NCI-H1105 treated with DMSO at 0.1 percent for 48 hours (cell line): Measurements from ENCODE around the gene ANKRD17.
A peak's percentile ranks its signal among the peaks of the same experiment; 100 is the strongest.
"Not testable (repeated sequence)": the region's sequence is repeated elsewhere in the genome, so short reads cannot be mapped to it uniquely, and the experiment has no call there.

Experiments
- DNase-seq: peaks from one replicate; lab custom pipeline; 2025; lab: John Stamatoyannopoulos, UW

ANKRD17 gene, protein sequence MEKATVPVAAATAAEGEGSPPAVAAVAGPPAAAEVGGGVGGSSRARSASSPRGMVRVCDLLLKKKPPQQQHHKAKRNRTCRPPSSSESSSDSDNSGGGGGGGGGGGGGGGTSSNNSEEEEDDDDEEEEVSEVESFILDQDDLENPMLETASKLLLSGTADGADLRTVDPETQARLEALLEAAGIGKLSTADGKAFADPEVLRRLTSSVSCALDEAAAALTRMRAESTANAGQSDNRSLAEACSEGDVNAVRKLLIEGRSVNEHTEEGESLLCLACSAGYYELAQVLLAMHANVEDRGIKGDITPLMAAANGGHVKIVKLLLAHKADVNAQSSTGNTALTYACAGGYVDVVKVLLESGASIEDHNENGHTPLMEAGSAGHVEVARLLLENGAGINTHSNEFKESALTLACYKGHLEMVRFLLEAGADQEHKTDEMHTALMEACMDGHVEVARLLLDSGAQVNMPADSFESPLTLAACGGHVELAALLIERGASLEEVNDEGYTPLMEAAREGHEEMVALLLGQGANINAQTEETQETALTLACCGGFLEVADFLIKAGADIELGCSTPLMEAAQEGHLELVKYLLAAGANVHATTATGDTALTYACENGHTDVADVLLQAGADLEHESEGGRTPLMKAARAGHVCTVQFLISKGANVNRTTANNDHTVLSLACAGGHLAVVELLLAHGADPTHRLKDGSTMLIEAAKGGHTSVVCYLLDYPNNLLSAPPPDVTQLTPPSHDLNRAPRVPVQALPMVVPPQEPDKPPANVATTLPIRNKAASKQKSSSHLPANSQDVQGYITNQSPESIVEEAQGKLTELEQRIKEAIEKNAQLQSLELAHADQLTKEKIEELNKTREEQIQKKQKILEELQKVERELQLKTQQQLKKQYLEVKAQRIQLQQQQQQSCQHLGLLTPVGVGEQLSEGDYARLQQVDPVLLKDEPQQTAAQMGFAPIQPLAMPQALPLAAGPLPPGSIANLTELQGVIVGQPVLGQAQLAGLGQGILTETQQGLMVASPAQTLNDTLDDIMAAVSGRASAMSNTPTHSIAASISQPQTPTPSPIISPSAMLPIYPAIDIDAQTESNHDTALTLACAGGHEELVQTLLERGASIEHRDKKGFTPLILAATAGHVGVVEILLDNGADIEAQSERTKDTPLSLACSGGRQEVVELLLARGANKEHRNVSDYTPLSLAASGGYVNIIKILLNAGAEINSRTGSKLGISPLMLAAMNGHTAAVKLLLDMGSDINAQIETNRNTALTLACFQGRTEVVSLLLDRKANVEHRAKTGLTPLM (N-terminal part only)

DNA sequence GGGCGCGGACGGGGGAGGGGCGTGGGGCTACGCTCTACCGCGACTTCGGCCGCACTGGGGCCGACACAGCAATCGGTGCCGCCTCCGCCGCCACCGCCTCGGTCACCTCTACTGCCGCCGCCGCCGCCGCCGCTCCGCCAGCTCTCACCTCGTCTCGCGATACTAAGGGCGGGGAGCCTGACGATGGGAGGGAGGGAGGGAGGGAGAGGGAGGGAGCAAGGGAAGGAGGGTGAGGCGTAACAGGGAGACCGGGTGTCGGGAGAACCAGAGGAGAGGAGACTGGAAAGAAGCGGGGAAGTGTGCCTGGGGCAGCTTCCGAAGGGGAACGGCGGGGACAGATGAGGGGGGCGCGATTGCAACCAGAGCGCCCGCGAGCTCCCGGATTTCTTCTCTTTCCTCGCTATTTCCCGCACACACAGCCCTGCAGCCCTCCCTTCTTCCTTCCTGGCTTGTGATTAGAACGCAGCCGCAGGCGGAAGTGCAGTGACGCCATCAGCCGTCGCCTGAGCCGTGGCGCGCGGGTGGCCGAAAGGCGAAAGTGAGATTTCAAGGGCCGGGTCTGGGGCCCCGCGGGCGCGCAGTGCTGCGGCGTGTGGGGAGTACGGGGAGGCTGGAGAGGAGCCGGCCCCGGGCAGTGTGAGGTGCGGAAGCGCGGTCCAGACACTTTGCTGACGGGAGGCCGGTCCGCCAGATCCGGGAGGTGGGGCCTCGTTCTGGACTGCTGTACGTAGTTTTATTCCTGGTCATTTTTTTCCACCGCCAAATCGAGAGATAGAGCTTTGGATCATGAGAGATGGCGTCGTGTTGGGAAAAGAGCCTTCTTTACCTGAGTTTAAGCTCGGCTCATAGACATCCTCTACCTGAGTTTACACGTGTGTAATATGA, at the start of gene ANKRD17:
Gene ANKRD17 (minus strand): TSS at position 113 of the 885 bp plus-strand sequence. CDS start 130 bp downstream, outside the sequence.
- peak; percentile 77 for DNase-seq

DNA sequence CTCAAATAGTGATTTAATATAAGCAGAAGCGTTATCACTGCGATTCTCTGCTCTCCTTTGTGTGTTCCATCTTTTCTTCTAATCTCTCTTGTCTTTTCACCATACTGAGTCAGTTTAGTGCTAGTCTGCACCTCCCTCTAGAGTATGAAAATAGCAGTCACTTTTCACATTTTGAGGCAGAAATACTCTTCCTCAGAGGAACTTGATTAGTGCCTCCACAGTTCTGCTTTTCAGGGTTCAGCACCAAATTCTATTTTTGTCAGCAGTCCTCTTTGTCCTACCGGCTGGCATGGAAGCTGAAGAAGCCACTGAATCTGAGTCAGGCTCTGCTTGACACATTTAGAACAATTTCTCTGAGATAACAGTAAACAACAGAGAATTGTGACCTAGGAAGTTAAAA, 49.7 kb upstream of the ANKRD17 start:
- peak; percentile 9 for DNase-seq

DNA sequence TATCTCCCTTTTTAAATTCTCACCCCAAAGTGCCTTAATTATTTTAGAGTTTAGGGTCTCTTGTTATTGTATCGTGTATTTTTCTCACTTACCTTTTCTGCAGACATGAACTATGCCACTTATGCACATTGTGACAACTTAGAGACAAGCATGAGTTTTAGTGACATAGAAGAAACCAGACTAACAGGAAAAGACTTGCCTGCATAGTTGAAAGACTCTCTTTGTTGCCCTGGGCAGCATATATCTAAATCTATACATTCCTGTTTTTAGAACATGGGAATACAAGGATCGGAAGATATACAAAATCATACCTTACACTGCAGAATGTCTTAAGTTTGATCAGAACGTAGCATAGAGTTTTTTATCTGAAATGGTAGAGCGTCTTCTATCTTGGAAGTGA, 45.1 kb upstream of the ANKRD17 start:
- DNase-seq: no peak

DNA sequence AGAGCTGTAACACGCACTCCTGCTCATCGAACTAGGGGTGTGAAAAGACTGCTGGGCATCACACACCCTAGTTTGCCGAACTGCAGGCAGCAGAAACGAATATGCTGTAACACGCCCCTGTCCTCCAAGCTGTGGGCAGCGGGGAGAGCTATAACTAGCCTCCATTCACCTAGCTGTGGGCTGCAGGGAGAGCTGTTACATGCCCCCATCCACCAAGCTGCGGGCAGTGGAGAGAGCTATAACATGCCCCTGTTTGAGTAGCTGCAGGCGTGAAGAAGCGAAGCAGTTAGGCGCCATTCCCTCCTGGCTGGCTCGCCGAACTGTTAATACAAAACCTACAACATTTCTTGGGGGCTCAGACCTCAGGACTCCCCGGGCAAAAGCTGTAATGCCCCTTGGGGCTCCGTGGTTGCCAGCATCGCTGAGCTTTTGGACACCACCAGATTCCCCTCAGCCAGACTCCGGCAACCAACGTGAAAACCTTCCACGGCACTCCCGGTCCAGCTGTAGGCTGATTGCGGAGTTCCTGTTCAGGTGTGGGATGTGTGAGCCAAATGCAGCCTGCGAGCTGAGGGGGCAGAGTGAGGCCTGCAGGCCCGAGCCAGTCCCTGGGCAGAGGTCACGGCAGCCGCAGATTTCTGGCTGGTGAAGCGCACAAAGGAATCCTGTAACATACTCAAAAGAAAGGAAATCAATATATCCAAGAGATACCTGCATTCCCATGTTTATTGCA, 41.1 kb upstream of the ANKRD17 start:
- DNase-seq: no peak

DNA sequence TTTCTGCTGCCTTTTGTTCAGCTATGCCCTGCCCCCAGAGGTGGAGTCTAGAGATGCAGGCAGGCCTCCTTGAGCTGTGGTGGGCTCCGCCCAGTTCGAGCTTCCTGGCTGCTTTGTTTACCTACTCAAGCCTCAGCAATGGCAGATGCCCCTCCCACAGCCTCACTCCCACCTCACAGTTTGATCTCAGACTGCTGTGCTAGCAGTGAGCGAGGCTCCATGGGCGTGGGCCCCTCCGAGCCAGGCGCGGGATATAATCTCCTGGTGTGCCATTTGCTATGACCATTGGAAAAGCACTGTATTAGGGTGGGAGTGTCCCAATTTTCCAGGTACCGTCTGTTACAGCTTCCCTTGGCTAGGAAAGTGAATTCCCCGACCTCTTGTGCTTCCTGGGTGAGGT, 34.1 kb upstream of the ANKRD17 start:
- DNase-seq: not testable (repeated sequence)

DNA sequence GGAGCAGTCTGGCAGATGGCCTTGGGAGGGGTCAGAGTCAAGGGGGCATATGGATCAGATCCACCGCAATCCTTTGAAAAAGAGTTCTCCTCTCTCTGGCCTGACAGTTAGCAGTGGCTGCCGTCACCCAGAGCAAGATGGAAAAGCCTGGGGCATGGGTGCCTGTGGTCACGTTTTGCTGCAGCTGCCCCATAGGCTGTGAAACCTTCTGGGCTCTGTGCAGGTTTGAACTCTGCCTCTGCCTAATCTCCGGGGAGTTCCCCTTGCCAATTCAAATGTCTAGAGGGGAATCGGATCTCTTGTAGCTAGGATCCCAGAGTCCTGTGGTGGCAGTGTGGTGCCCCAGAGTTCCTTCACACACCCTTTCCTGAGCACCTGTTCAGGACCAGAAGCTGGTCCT, 23.4 kb upstream of the ANKRD17 start:
- no peak for DNase-seq

DNA sequence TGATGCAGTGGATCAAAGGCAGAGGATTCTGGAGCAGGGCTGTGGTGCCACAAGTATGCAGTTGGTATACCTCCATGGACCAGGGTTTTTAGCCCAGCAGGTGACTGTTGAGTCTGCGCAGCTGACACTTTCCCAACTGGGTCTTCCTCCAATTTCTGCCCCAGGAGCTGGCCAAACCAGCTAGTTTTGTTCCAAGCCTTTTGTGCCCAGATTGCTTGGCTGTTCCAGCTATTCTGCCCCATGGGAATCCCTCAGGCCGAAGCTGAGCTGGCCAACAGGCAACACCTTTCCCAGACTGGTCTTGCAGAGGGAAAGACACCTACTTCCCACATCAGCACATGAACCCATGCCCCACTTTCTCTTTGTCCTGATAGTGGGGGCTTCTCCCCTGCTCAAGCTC, 22.8 kb upstream of the ANKRD17 start:
- no peak for DNase-seq

DNA sequence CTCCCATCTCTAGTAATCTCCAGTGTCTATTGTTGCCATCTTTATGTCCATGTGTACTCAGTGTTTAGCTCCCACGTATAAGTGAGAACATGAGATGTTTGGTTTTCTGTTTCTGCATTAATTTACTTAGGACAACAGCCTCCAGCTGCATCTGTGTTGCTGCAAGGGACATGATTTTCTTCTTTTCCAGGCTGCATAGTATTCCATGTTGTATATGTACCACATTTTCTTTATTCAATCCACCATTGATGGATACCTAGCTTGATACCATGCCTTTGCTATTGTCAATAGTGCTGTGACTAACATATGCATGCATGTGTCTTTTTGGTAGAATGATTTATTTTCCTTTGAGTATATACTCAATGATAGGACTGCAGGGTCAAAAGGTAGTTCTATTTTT, 18.6 kb upstream of the ANKRD17 start:
- no peak for DNase-seq

DNA sequence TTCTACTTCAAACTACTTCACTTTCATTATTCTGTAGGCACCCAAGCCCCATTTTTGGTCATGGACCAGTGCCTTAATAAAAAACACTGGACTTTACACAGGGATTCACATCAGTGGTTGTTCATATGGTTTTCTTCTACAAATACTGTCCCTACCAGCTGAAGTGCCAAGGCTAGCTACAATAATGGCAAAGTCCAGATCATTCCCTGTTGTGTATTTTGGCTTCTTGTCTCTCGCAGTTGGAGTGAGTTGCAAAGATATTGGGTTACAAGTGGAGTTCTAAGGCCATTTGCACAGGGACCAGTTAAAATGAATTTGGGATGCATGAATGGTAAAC, 16.7 kb upstream of the ANKRD17 start:
- DNase-seq: peak; percentile 88

DNA sequence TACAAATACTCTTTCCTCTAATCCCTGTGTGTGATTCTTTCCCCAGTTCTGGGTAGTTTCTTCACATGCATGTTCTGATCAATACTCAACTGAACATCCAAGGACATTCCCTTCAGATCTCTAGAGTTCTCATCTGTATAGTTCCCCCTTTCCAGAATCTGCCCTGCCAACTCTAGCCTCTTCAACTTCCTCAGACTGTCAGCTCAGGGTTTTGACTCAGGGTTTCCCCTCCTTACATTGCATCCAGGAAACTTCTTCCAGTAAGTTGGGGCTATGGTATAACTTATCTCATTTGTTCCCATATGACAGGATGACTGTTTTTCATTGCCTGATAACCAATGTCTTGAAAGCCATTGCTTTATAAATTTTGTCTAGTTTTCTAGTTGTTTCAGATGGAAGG, 14.2 kb upstream of the ANKRD17 start:
- DNase-seq: no peak

DNA sequence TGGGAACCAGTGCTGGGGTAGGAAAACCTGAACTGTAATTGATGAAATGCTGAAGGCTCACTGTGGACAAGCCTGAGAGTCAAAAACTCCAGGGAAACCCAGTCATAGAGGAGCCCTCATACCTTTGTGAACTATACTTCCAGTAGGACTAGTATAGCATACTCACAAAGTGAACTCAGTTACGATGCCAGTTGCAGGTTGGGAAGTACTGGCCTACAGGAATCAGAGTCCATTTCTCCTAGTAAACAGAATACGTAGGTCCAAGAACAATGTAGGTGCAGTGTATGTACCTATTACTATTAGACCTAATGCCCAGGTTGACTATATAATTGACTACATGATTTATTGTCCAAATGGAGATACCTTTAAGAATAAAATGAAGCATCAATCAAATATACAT, 8.5 kb upstream of the ANKRD17 start:
- no peak for DNase-seq

DNA sequence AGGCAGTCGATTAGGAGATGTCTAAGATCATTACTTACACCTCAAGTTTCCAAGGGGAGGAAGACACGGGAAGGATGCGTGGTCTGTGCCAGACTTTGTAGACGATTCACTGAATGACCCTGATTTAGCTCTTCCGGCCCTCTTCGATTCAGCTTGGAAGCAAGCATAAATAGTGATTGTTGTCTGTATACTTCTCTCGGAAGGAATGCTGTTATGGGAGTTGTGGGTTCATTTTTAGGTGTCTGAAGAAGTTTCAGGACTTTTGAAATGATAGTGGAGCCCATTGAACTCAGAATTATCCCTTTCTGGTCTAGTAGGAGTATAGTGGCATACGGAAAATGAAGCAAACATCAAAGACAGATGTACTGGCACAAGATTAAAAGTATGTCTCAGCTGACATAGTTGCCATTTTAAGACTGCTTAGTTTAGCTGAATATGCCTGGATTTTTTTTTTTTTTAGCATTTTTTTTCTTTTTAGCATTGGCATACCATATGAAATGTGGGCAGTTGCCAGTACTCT, 1.0 kb upstream of the ANKRD17 start:
- no peak for DNase-seq

DNA sequence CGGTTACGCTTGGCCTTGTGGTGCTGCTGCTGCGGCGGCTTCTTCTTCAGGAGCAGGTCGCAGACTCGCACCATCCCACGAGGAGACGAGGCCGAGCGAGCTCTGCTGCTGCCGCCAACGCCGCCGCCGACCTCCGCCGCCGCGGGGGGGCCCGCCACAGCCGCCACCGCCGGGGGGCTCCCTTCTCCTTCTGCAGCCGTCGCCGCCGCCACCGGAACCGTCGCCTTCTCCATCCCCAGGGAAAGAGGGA, 237 bp downstream of the ANKRD17 start:
- DNase-seq: no peak

DNA sequence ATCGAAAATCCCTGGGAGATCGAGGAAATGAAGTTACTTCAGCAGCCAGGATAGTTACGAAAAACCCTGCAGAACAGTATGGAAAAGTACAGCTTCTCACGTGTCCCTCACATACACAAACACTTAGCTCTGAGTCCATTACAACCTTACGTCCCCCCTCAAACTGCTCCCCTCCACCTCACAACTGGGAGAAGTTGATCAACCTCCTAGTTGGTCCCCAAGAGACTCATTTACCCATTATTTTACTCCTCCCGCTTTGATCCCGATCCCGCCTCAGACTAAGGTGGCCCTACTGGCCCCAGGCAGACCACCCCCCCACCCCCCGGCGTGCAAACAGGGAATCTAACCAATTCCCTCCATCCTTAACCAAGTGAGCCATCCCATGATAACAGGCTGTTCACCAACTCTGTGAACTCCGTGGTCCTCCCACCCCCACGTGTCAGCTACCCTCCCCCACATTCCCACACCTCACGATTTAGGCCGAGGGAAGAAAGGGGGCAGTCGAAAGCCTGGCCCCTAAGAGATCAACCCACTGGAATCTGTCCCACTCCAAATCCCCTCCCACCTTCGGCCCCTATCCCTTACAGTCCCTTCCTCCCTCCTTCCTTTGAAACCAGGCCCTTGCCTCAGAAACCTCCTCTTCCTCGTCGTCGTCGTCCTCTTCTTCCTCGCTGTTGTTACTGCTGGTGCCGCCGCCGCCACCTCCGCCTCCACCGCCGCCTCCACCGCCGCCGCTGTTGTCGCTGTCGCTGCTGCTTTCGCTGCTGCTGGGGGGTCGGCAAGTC, 755 bp downstream of the ANKRD17 start:
- DNase-seq: no peak

DNA sequence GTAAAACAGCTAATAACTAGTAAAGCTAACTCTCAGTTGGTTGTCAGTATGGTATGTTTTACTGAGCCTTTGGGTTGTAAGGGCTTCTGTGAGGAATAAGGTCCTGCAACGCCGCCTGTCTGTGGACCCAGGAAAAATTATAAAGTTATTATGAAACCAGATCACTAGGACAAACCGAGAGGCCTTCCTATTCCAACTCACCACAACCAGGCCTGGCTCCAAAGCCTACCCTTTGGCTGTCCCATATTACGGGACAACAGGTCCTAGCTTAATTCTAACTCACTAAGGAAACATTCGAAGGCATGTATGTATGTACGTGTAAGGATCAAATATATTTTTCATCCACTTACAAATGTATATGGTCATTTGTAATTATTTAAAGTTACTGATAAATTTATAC, 1.4 kb downstream of the ANKRD17 start:
- DNase-seq: peak; percentile 38

DNA sequence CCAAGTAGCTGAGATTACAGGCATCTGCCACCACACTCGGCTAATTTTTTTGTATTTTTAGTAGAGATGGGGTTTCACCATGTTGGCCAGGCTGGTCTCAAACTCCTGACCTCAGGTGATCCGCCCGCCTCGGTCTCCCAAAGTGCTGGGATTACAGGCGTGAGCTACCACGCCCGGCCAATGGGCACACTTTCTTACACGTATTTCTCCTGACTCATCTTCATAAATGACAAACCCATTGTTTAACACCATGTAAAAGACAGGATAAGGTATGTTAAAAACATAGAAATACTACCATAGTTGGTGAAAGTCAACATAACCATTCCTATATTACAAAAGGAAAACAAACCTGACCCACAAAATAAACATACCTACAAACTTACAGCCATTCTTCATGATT, 2.8 kb downstream of the ANKRD17 start:
- DNase-seq: not testable (repeated sequence)

DNA sequence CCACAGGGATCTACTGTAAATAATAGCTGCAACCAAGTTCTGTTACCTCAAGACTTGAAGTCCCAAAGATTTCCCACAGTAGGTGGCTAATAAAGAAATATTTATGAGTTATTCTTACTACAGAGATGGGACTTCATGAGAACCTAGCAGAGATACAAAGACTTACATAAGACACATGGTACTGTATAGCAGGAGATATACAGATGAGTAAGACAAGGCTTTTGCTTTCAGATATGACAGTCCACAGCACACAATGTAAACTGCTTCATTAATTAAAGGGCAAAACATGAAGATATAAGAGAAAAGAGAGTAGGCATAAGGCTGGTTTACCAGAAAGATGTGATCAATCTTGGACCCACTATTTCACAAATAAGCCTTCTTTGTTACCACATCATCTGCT, 6.6 kb downstream of the ANKRD17 start:
- no peak for DNase-seq

DNA sequence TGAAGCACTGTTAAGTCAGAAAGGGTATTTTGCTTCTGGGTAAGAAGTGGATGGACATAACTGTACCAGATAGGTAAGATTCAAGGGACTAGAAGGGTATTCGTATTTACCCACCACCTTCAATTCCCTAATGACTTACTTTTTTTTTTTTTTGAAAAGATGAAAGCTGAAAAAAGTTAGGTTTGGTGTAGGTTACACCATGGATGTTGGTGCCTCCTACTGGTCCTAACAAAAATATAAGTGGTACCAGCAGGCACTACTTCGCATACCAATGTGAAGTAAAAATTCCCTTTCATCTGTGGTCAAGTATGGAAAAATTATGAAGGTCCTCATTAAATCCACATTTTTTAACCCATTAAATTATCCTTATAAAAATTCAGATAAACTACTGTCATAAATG, 7.2 kb downstream of the ANKRD17 start:
- DNase-seq: no peak

DNA sequence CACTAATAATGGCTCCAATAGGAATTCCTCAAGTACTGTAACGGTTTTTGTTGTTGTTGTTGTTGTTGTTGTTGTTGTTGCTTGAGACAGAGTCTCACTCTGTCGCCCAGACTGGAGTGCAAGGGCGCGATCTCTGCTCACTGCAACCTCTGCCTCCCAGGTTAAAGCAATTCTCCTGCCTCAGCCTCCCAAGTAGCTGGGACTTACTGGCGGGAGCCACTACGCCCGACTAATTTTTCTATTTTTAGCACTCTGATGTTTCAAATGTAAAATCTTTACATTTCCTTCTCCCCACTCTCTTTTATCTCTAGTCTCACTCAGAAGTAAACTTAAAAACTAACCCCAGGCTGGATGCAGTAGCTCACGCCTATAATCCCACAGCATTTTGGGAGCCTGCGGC, 8.0 kb downstream of the ANKRD17 start:
- no peak for DNase-seq

DNA sequence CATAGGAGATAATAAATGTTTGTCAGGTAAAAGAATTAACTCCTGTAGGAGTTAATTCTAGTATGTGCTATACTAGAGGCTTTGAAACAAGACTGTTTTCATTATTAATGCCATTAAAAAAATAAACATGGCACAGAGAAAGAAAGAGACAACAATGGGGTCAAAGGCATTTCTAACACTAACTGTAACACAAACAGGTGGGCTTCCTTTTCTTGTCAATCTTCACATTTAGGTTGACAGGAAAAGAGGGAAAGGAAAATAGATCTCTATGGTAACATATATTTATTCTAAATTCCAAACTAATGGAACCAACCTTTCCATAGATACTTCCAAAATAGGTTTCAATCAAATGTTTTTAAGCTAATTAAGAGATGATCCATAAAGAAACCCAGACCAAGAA, 9.8 kb downstream of the ANKRD17 start:
- no peak for DNase-seq
